Large intestine (tissue), 3 donors: ENCODE data around the gene KLHL29. TPM values are rescaled to one million over a fixed set of nuclear protein-coding genes. Genes with fewer than 3 reads are reported as not detected.

Experiments
- DNase-seq, 2 donors: peaks; one replicate each; pipeline versions ENCODE4 v3.0.0 to v3.0.0-alpha.2; 2013
- H3K27ac ChIP-seq: one replicate; pipeline ENCODE4 v1.5.1; 2013; ENCODE audit warnings: low read length
- H3K27me3 ChIP-seq: 2 replicates; pipeline ENCODE4 v1.6.1; 2013; ENCODE audit warnings: low read length; ENCODE audit not compliant: control insufficient read depth, insufficient read depth
- H3K36me3 ChIP-seq: 2 replicates; pipeline ENCODE4 v1.6.1; 2013; ENCODE audit warnings: low read length; ENCODE audit not compliant: control insufficient read depth, insufficient read depth
- H3K4me1 ChIP-seq: one replicate; pipeline ENCODE4 v1.6.1; 2013; ENCODE audit warnings: low read length; ENCODE audit not compliant: control insufficient read depth, insufficient read depth
- H3K4me3 ChIP-seq: one replicate; pipeline ENCODE4 v1.5.1; 2013; ENCODE audit warnings: low read length
- H3K9me3 ChIP-seq: one replicate; pipeline ENCODE4 v1.6.1; 2013; ENCODE audit warnings: mild to moderate bottlenecking, low read depth, low read length, moderate library complexity; ENCODE audit not compliant: control insufficient read depth
- WGBS: methylation state at CpG from one replicate; pipeline ENCODE4 v1.1.5; 2013; ENCODE audit warnings: low lambda C conversion rate; ENCODE audit not compliant: insufficient coverage; 5-methylcytosine and 5-hydroxymethylcytosine counted together
- polyA plus RNA-seq: library from polyadenylated mRNA; unstranded; fragments of 120-200 nt; gene quantifications from one replicate; pipeline ENCODE4 v1.2.1, GENCODE V29; 2013

KLHL29 gene
- polyA plus RNA-seq, 1 donor = 5.9 TPM

GRCh38 chr2:23589220-23589647, 204.3 kb downstream of the KLHL29 start:
- Histone ChIP-seq H3K4me1 (no peaks in the 10 kb centered on the region), H3K4me3 (no peak overlapping the region), H3K27ac (no peak overlapping the region), H3K36me3 (no peaks in the 10 kb centered on the region), H3K9me3 (no peaks in the 10 kb centered on the region), H3K27me3 (peaks cover 14% of the 10 kb centered on the region)
- no peak for DNase-seq
- no CpG with 5 or more reads among the region's 9 CpGs for WGBS

GRCh38 chr2:23589739-23590138, 204.8 kb downstream of the KLHL29 start:
- no peak for DNase-seq
- Histone ChIP-seq H3K4me1 (no peaks in the 10 kb centered on the region), H3K36me3 (no peaks in the 10 kb centered on the region), H3K27me3 (peaks cover 16% of the 10 kb centered on the region), H3K9me3 (no peaks in the 10 kb centered on the region), H3K4me3 (no peak overlapping the region), H3K27ac (no peak overlapping the region)
- no CpG with 5 or more reads among the region's 2 CpGs for WGBS

GRCh38 chr2:23590241-23590869, 205.4 kb downstream of the KLHL29 start:
- DNase-seq = no peak
- no peak overlapping the region for H3K27ac ChIP-seq
- no peaks in the 10 kb centered on the region for H3K4me1 ChIP-seq

GRCh38 chr2:23591111-23591510, 206.1 kb downstream of the KLHL29 start:
- DNase-seq = no peak
- Histone ChIP-seq H3K27me3 (peaks cover 18% of the 10 kb centered on the region), H3K27ac (no peak overlapping the region), H3K9me3 (no peaks in the 10 kb centered on the region), H3K4me1 (no peaks in the 10 kb centered on the region), H3K4me3 (no peak overlapping the region), H3K36me3 (no peaks in the 10 kb centered on the region)
- no CpG with 5 or more reads among the region's 7 CpGs for WGBS

More at GRCh38 chr2:23590241-23590869, 205.4 kb downstream of the KLHL29 start:
- no peaks in the 10 kb centered on the region for H3K9me3 ChIP-seq
- H3K4me3 ChIP-seq = no peak overlapping the region
- no CpG with 5 or more reads among the region's 14 CpGs for WGBS
- H3K36me3 ChIP-seq = no peaks in the 10 kb centered on the region
- H3K27me3 ChIP-seq = peaks cover 16% of the 10 kb centered on the region

- no peaks in the 10 kb centered on the region for H3K36me3 ChIP-seq
- H3K27ac ChIP-seq = no peak overlapping the region
- H3K27me3 ChIP-seq = peaks cover 21% of the 10 kb centered on the region
- DNase-seq = no peak
- no CpG with 5 or more reads among the region's 9 CpGs for WGBS
- H3K4me1 ChIP-seq = no peaks in the 10 kb centered on the region
- no peaks in the 10 kb centered on the region for H3K9me3 ChIP-seq
- H3K4me3 ChIP-seq = no peak overlapping the region
These were observed 207.2 kb downstream of the KLHL29 start for GRCh38 chr2:23592061-23592685.

GRCh38 chr2:23592898-23593751, 208.1 kb downstream of the KLHL29 start:
- no CpG with 5 or more reads among the region's 12 CpGs for WGBS

GRCh38 chr2:23593752-23594459, 208.9 kb downstream of the KLHL29 start:
- Histone ChIP-seq H3K27ac (no peak overlapping the region), H3K4me3 (no peak overlapping the region), H3K36me3 (no peaks in the 10 kb centered on the region), H3K9me3 (no peaks in the 10 kb centered on the region), H3K27me3 (peaks cover 21% of the 10 kb centered on the region), H3K4me1 (no peaks in the 10 kb centered on the region)
- DNase-seq = no peak
- WGBS = 100% methylated on average over 1 of the region's 21 CpGs

More at GRCh38 chr2:23592898-23593751, 208.1 kb downstream of the KLHL29 start:
- DNase-seq = no peak
- H3K27ac ChIP-seq = no peak overlapping the region
- no peaks in the 10 kb centered on the region for H3K9me3 ChIP-seq
- no peaks in the 10 kb centered on the region for H3K36me3 ChIP-seq
- no peaks in the 10 kb centered on the region for H3K4me1 ChIP-seq
- no peak overlapping the region for H3K4me3 ChIP-seq
- H3K27me3 ChIP-seq = peaks cover 21% of the 10 kb centered on the region

GRCh38 chr2:23594460-23594825, 209.5 kb downstream of the KLHL29 start:
- no peak overlapping the region for H3K4me3 ChIP-seq
- no peaks in the 10 kb centered on the region for H3K36me3 ChIP-seq
- H3K4me1 ChIP-seq = no peaks in the 10 kb centered on the region
- H3K27me3 ChIP-seq = peaks cover 21% of the 10 kb centered on the region
- DNase-seq = no peak
- H3K9me3 ChIP-seq = no peaks in the 10 kb centered on the region
- WGBS = 65% methylated on average over 3 of the region's 3 CpGs
- no peak overlapping the region for H3K27ac ChIP-seq

- Histone ChIP-seq H3K4me3 (no peak overlapping the region), H3K36me3 (no peaks in the 10 kb centered on the region), H3K4me1 (no peaks in the 10 kb centered on the region), H3K9me3 (no peaks in the 10 kb centered on the region), H3K27ac (no peak overlapping the region), H3K27me3 (peaks cover 21% of the 10 kb centered on the region)
- 90% methylated on average over 3 of the region's 7 CpGs for WGBS
- DNase-seq = no peak
These were observed 210.0 kb downstream of the KLHL29 start for GRCh38 chr2:23595021-23595420.
